GM18861 (cell line): ENCODE results near the gene CCDC174.
"Not testable (repeated sequence)": the region's sequence is repeated elsewhere in the genome, so short reads cannot be mapped to it uniquely, and the experiment has no call there.

Experiments used
- ATAC-seq: cut with Tn5 transposase; IDR thresholded peaks from one replicate; pipeline ENCODE4 v1.9.1; 2021; ENCODE audit not compliant: unreplicated experiment

The CCDC174 gene

DNA sequence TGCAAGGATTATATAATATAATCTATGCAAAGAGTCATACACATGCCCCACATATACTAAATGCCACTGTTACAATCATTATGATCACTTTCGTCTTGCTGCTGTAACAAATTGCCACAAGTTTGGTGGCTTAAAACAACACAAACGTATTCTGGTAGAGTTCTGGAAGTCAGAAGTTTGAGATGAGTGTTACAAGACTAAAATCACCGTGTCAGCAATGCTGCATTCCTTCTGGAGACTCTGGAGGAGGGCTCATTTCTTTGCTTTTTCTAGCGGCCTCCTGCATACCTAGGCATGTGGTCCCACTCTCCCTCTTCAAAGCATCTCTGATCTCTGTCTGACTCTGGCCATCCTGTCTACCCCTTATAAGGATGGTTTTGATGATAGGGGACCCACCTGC, 1.4 kb upstream of the CCDC174 start:
- no peak for ATAC-seq

DNA sequence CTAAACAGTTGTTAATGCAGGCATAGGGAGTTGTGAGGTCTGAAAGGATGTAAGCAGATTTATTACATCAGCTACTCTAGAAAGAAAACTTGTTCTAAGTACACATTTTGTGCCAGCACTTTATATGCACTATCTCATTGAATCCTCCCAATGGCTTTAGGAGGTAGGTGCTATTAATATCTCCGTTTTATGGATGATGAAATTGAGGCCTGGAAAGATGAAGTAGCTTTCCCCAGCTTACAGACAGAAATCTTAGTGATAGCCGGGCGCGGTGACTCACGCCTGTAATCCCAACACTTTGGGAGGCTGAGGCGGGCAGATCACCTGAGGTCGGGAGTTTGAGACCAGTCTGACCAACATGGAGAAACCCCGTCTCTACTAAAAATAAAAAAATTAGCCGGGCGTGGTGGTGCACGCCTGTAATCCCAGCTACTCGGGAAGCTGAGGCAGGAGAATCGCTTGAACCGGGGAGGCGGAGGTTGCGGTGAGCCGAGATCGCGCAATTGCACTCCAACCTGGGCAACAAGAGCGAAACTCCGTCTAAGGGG, 872 bp downstream of the CCDC174 start:
- not testable (repeated sequence) for ATAC-seq

DNA sequence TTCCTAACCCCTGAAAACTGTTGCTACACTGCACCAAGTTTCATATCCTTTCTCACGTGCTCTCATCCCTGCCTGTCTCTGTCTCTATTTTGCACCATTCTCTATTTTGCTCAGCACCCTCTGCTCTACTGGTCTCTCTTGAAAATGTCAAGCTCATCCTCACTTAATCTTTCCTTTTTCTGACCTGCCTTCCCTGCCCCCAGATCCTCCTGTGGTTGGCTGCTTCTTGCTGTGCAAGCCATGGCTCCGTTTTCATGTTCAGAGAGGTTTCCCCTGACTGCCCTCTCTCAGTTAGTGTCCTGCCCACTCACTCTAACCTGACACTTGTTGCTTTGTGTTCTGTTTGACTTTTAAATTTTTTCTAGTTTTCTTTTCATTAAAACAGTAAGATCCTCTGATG, 6.0 kb downstream of the CCDC174 start:
- no peak for ATAC-seq

DNA sequence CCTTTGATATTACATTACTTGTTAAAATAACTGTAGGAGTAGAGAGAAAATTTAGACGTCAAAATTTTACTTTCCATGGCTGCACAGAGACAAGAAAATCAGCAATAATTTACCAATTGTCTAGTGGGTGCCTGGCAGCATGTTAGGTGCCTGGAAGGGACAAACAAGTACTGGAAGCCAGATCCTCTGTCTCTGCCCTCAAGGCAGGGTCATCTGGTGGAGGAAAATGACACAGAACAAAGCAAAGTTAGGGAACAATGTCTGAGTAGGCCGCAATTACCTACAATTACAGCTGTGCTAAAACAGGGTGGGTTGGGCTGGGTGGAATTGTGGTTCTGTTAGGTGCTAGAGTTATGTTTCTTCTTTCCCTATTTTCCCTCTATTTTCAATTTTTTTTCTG, 7.4 kb downstream of the CCDC174 start:
- ATAC-seq, result no peak

DNA sequence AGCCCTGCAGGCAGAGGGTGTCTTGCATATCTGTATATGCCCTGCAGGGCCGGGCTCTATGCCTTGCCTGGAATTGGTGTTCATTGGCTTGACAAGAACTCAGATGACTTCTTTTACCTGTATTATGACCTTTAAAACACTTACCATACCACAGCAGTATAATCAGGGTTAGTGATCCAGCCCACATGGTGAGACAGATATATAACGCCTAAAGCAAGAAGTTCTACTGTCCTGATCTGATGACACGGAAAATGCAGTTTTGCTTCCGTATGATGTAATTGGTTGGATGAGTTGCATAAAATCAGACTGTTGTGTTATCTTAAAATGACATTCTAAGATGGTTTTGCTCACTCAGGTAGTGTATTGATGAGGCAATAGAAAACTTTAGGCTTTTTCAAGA, 9.4 kb downstream of the CCDC174 start:
- ATAC-seq, result no peak

DNA sequence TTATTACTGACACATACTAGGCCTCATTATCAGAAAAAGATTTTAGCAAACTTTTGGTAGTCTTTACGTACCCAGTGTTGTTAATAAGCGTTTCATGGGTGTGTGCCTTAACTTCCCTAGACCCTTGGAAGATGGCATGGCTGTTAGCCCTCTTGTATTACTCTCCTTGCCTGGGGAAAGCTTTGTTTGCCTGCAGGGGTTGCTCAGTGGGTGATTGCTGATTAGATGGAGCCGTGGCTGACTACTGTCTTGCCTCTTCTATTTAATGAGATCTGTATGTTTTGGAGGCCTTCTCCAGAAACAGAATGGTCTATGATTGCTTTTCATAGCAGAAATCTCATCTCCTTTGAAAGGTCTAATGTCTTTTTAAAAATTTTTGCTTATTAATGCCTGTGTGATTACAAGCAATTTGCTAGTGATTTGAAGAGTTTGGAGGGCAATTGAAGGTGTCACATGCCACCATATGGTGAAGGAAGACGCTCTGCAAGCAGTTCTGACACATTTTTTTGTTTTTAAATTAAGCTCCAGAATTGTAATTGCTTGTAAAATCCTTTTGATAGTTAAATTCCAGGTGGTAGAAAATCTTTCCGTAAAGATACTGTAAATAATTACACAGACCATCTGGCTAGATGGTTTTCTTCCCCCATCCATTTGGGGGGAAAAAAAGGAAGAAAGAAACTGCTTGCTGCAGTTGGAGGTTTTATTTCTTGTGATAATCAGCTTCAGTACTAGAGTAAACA, 12.0 kb downstream of the CCDC174 start:
- no peak for ATAC-seq

DNA sequence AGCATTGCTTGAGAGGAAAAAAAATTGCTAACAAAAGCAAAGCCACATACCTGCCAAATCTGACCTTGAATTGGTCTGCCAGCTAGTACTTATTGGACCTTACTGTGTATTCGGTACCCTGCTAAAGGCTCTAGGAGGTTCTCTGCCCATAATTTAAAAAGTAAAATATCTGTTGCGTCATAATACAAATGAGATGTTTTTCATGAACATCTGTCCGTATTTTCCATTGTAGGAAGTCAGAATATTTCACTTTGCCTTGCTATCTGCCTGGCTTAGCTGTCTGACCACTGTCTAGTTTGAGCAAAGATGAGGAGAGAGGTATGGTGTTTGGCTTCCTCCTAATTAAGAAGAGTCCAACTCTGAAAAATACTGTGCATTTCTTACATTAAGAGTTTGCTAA, 12.6 kb downstream of the CCDC174 start:
- no peak for ATAC-seq

DNA sequence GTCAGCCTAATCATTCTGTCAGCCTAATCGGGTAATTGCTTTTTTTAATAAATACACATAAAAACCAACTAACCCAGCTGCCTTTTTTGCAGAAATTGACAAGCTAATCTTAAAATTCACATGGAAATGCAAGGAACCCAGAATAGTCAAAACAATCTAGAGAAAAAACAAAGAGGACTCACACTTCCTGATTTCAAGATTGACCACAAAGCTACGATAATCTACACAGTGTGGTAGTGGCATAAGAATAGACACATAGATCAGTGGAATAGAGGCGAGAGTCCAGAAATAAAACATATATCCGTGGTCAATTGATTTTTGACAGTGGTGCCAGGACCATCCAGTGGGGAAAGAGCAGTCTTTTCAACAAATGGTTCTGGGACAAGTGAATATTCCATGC, 21.0 kb downstream of the CCDC174 start:
- ATAC-seq, result no peak

DNA sequence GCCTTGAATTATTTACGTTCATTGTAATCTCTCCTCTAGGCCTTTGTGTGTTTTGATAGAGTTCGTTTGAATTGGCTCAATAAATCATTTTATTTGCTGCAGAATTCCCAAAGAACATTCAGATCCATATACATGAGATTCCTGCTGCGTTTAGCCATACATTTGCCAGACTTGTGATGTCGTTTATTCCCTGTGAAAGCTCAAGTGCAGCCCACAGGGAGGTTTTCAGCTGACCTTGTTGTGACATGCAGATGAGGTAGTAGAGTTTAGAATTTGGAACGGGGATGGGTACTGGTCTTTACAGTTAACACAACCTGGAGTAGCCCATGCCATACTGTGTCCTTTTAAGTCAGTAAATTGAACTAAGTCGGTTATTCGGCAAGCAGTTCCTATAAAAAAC, 23.3 kb downstream of the CCDC174 start, which contains the start of gene C3orf20:
TSS of gene C3orf20 (plus strand) at position 301 of the 400 bp plus-strand sequence. CDS start 7,573 bp downstream, outside the sequence.
- no peak for ATAC-seq

DNA sequence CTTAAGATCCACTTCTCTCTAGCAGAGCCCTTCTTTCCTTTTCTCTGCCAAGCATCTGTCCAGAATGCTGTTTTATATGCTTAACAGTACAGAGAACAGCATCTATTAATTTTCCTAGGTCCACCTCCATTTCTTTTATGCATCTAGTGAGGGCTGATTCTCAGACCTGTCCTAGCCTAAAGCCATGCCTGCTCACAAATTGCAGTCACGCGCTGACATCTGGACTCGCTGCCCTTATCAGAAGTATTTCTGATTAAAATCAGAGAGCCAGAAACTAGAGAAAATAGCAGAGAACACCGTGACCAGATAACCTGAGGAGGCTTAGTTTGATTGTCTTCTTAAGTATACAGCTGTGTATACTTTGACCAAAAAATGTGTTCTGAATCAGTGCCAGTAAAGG, 25.3 kb downstream of the CCDC174 start:
- ATAC-seq, result no peak

DNA sequence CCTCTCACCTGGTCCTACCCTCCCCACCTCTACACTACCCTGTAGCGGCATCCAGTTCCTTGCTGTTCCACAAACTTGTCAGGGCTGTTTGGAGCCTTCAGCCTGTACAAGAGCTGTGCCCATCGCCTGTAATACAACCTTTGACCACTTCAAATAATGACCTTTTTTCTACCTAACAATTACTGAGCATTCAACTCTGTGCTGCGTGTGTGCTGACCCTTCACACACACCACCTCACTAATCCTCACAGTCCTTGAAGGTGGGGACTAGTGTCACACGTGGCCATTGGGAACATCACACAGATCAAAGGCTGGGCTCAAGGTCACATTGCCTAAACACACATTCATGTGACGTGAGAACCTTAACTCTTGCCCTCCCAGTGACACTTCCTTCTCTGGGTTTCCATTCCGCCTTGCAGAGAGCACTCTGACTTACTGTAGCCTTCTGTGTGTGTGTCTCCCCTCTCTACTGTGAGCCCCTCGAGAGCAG, 26.5 kb downstream of the CCDC174 start:
- no peak for ATAC-seq

DNA sequence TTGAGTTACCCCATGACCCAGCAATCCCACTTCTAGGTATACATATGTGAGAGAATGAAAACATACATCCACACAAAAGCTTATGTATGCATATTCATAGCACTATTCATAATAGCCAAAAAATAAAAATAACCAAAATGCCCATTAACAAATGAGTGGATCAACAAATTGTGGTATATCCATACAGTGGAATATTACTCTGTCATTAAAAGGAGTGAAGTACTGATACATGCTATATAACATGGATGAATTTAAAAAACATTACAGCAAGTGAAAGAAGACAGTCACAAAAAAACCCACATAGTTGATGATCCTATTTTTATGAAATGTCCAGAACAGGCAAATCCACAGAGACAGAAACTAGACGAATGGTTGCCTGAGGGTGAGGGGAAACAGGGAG, 28.6 kb downstream of the CCDC174 start:
- ATAC-seq, result no peak

DNA sequence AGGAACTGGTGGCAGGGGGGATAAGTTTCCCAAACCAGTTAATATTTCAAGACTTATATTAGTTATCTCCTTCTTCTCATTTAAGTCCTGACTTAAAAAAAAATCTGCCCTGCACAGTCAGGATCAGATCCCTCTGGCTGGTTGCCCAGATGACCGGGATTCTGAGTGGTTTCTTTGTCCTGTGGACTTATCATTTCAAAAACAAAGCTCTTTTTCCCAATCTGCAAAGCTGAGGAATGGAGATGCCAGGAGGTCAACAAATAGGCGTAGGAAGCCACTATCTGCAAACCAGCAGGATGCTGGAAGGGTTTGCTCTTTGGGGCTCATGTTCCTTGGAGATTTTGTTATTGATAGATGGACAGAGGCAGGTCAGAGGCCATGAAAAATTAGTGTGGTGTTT, 29.2 kb downstream of the CCDC174 start:
- ATAC-seq, result no peak

DNA sequence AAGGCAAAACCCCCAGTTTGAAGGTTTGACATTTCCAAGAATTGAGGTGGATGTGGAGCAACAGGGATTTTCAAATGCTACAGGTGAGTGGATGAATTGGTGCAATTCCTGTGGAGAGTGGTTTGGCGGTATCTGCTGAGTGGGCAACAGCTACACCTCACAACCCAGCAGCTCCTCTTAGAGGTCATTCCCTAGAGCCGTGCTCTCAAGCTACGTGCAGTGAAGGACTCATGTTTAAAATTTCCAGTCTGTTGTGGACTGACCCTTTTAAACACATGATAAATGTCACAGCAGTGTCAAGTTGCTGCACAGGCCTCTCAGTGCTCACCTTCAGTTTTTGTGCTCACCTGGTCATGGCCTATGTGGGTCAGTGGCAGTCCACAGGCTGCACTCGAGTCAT, 32.9 kb downstream of the CCDC174 start:
- ATAC-seq, result no peak

DNA sequence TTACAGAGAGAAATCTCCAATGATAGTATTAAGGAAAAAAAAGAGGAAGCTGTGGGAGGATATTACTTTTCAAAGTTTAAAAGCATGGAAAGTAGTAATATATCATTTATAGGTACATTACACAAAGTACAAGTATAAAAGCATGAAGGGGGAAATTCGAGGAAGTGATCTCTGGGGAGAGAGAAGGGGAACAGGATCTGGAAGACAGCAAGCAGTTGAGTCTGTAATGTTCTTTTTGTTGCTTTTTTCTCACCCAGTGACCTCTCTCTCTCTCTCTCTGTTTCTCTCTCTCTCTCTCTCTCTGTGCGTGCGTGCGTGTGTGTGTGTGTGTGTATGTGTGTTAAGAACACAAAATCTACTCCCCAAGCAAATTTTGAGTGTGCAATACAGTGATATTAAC, 33.6 kb downstream of the CCDC174 start:
- no peak for ATAC-seq

DNA sequence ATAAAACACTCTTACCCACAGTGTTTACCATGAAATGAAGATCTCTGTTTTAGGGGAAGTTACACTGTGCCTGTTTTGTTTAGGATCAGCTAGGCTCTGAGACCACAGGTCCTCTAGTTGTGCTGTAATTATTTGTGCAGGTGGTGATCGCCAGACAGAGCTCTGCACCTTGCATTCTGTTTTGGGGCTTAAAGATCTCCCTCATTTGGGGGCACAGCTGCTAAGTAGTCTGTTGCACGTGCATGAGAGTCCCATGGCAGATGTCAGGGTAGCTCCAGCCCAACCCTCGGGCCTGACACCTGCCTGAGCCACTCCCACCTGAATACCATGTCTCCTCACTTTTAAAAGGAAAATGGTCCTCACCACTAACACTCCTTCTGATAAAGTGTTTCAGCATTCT, 35.8 kb downstream of the CCDC174 start:
- ATAC-seq, result no peak

DNA sequence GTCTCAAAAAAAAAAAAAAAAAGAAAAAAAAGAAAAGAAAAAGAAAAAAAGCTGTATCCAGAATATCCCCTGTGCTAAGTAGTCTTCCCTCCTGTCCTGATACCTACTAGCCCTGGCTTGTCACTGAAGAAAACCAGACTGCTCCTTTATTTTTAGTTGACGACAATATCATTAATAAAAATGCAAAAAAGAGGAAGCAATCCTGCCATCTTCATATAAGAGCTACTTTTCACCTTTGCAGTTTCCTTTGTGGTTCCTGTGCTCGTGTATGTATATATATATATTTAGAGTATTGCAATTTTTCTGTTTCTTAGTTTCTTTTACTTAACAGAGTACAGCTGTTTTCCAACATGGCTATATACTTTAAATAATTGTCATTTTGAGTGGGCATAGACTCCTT, 37.0 kb downstream of the CCDC174 start:
- peak; percentile 38 for ATAC-seq

DNA sequence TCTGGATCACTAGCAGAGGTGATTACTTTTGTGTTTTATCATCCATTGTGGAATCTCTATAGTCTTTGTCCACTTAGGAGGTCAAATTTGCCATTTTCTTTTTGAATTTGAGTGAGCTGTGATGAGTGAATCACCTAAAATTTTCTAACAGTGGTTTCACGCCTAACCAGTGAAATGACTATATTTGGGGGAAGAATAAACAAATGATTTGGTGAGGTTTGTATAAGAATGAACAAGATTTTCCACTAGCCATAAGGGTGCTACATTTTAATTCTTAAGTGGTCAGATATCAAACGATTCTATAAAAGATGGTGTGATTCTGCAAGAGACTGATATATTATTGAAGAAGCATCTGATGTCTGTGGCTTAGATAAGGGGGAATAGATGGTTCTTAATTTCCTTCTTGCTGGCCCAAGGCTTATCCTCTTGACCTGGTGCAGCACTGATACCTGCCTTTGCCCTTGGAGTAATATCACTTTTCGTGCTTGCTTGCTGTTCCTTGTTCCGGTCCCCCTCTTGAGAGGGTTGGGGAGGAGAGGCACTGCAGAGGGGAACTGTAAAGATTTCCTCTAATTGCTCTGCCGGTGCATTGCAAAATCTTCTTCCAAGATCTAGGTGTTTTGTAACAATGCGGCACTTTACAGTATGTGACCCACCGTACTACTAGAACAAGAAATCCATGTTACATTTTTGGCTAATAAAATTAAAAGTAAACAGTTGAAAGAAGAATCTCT, 37.9 kb downstream of the CCDC174 start:
- peak; percentile 39 for ATAC-seq

DNA sequence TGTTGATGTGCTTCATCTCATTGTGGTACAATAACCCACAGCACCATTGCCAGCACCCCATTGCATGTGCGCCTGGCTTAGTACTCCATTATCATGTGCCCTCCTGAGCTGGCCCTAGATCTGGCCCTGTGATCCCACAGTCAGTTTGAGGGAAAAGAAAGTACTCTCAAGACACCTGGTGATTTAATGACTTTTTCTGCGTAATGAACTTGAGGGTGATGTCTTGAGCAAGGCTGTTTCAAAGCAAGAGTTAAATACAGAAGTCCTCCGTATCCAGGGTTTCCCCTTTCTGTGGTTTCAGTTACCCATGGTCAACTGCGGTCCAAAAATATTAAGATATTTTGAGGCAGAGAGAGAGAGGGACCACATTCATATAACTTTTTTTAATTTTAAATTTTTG, 39.7 kb downstream of the CCDC174 start:
- peak; percentile 44 for ATAC-seq

DNA sequence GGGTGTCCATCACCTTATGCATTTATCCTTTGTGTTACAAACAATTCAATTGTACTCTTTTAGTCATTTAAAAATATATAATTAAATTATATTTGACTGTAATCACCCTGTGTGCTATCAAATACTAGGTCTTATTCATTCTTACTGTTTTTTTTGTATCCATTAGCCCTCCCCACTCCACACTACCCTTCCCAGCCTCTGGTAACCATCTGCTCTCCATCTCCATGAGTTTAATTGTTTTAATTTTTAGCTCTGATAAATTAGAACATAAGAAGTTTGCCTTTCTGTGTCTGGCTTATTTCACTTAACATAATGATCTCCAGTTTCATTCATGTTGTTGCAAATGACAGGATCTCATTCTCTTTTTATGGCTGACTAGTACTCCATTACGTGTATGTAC, 40.2 kb downstream of the CCDC174 start:
- ATAC-seq, result no peak

DNA sequence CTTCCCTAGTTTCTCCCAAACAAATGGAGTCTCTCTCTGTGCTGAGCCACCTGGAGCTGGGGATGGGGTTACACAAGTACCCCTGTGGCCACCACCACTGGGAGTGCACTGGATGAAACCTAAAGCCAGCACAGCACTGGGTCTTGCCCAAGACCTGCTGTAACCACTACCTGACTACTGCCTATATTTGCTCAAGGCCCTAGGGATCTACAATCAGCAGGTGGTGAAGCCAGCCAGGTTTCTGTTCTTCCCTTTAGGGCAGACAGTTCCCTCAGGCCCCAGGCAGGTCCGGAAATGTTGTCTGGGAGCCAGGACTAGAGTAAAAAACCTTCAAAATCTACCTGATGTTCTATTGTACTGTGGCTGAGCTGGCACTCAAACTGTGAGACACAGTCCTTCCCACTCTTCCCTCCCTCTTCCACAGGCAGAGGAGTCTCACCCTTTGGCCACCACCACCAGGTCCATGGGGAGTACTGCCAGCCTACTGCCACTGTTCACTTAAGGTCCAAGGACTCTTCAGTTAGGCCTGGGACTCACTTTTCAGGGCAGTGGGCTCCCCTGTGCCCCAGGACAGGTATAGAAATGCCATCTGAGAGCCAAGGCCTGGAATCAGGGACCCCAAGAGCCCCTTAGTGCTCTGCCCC, 47.2 kb downstream of the CCDC174 start:
- no peak for ATAC-seq

DNA sequence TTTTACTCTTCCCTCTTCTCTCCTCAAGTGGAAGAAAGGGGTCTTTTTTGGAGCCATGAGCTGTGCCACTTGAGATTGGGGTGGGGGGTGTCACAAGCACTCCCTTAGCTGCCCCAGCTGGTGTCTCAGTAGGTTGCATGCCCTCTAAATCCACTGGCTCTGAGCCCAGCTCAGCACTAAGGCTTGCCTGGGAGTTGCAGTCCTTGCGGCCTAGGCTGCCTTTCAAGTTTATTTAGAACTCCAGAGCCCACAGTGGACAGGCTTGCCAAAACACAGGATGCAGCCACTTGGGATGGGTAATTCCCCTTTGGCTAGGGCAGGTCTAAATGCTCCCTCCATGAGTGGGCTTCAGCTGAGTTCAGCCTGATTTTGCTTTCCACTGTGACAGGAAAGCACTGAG, 48.1 kb downstream of the CCDC174 start:
- ATAC-seq, result no peak
